NCI-H2081 (cell line): ENCODE data around the gene LRRN2.
A peak's percentile ranks its signal among the peaks of the same experiment; 100 is the strongest.
"Not testable (repeated sequence)": the region's sequence is repeated elsewhere in the genome, so short reads cannot be mapped to it uniquely, and the experiment has no call there.

Experiments used
- DNase-seq, 2 experiments: peaks; one replicate each; lab custom pipeline; 2025; lab: John Stamatoyannopoulos, UW

LRRN2 gene

DNA sequence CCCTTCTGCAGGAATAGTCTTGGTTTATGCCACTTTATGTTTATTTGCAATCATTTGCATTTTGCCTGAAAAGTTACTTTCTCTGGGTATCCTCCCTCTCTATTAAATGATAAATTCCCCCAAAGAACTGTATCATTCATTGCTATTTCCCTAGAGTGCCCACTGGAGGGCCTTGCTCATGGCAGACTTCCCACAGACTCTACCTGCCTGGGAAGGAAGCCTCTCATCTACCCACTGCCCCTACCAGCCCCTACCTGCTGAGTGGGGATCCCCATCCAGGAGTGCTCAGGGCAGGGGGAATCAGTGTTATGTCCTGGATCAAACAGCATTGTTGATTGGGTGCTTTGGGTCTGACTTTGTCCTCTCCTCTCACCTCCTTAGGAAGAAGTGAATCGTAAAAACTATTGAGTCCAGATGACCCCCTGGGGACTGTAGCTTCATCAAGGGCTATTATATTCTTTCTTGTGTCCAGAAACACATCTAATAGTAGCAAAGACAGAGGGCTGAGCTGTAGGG, 6.8 kb upstream of the LRRN2 start:
- no peak for DNase-seq

DNA sequence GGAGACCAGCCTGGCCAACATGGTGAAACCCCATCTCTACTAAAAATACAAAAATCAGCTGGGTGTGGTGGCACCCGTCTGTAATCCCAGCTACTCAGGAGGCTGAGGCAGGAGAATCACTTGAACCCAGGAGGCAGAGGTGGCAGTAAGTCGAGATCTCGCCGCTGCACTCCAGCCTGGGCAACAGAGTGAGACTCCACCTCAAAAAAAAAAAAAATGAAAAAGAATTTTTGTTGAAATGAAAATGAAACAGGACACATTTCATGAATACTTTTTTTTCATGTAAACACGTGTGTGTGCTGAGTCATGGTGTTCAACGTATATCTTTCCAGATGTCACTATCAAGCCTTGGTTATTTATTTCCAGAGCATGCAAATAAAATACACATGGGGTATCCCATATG, 5.8 kb upstream of the LRRN2 start:
- DNase-seq: not testable (repeated sequence)

DNA sequence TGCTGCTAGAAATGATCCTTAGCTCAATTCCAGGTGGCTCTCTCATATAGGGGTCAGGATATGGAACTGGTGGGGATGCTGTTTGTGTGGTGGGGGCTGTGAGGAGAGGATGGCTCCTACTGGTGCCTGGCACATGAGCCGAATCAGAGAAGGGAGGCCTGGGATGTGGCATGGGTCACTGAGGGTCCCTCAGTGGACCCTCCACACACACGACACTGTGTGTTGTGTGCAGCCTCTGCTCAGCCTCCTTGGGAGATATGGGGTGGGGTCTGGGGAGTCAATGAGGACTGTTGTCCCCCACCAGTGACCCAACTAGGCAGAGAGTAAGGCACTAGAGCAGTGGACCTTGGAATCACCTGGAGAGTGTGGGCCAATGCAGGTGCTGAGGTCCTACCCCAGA, 3.2 kb upstream of the LRRN2 start:
- DNase-seq: no peak

DNA sequence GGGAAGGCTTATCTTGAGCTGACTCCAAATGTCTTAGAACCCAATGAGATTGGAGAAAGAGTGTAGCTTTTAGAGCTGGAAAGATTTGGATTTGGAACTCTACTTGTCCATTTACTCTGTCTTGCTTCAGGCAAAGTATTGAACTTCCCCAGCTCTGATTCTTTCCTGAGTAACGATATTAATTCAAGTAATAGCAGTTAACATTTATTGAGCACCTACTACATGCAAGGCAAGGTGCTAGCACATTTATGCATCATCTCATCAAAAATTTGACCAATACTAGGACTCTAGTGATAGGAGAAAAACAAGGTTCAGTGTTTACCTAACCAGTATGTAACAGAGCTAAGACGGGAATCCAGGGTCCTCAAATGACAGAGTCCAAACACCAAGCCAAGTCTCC, 2.5 kb upstream of the LRRN2 start:
- DNase-seq: no peak

DNA sequence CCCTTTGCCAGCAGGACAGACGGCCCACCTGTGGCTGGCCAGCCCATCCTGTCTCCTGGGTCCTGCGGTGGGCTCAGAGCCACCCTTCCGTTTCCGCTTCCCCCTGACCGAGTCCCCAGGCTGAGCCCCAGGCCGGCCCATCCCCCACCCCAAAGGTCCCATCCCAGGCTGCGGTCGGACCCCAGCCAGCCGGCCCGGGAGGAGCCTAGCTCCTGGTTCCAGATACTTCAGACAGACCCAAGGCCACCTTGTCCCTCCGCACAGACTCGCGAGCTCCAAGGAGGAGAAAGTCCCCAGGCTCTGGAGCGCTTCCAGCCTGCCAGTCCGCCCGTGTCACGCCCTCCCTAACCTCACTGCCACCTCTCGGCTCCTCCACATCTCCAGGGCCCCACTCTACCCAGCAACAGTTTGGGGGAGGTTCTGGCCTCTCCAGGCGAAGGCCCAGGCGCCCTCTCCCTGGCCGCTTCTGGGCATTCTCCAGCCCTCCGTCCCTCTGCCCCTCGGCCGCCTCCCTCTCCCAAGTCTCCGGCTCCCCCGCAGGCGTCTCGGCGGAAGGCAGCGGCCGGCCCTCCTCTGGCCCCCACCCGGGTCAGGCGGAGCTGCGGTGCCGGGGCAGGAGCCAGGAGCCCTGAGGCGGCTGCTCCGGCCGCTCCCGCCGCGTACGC, 835 bp downstream of the LRRN2 start:
- DNase-seq: peak in 1 of 2 experiments; percentile 21

DNA sequence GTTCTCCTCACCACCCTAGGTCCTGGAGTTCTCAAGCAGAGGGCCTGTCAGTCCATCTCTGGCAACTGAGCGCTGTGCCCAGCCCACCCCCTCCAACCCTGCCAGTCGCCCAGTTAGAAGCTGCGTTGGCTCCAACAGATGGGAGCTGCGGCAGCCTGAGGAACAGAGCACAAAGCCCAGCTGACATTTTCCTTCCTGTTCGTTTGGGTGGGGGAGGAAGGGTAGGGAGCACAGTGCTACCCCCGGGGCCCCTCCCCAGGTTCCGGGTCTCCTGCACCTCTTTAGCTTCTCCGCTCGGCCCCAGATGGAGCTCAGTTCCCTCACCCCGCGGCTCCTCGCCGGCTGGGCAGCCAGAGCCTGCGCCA, 1.4 kb downstream of the LRRN2 start:
- DNase-seq: no peak

DNA sequence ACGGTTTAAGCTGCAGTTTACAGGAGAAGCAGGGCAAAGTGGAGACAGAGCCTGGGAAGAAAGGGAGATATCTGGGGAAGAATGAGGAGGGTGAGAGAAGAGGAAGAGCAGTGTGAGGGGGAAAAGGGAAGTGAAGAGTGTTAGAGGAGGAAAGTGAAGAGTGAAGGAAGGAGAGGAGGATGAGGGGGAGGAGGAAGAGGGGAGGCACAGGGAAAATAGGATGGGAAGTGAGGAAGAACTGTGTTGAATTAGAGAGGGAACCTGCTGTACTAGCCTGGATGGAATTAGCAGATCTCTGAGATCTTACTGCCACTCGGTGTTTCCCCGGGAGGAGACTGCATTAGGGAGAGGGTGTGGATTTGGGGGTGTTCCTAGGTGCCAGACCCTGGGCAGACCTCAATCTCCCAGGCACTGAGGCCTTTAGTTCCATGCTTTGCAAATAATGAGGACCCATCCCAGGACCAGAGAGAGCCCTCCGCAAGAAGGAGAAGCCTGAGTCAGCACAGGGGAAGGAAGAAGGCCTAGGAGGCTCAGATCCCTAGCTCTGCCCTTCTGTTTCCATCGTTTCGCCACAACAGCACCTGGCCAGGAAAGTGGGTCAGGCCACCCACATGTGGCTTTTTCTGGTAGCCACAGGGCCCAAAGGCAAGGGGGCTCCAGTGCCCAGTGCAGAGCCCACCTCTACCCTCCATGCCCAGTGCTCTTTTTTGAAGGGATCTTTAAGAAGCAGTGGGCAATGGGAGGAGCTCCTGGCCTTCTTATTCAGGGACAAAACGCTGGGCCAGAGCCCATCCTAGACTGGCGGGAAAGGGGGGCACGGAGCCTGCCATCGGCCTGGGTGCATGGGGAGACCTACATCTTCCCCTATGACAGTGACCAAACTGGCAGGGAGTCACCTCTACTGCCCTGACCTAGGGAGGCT, 2.0 kb downstream of the LRRN2 start:
- DNase-seq: no peak

DNA sequence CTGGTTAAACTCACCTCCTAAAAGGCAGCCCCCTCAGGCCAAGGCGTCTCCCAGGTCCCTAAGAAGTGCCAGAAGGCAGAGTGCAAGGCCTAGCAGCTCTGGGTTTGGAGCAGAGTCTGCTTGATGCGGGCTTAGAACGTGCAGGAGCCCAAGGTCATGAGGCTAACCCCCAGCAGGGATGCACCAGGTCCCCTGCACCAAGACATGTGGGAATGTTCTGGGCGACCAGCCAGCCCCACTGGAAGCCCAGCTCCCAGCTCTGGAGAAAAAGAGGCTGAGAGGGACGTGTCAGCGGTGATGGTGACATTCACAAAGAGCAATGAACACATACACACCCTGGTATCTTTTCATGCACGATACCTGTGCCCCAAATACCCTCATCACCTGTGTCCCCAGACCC, 5.1 kb downstream of the LRRN2 start:
- DNase-seq: no peak

DNA sequence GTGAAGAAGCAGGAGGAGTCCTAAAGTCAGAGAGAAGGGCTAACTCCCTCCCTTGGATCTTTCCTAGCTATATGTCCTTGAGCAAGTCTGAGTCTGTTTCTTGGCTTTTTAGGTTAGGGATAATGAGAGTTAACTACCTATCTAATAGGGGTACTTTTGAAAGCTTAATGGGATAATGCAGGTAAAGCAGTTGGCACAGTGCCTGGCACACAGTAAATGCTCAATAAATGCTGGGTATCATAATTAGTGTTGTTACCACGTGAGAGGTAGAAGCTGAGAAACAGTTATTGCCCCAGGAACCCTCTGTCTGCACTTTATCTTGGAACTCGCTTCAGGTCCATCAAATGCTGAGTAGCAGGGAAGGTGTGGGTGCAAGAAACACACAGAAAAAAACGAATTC, 5.5 kb downstream of the LRRN2 start:
- DNase-seq: peak in 1 of 2 experiments; percentile 11

DNA sequence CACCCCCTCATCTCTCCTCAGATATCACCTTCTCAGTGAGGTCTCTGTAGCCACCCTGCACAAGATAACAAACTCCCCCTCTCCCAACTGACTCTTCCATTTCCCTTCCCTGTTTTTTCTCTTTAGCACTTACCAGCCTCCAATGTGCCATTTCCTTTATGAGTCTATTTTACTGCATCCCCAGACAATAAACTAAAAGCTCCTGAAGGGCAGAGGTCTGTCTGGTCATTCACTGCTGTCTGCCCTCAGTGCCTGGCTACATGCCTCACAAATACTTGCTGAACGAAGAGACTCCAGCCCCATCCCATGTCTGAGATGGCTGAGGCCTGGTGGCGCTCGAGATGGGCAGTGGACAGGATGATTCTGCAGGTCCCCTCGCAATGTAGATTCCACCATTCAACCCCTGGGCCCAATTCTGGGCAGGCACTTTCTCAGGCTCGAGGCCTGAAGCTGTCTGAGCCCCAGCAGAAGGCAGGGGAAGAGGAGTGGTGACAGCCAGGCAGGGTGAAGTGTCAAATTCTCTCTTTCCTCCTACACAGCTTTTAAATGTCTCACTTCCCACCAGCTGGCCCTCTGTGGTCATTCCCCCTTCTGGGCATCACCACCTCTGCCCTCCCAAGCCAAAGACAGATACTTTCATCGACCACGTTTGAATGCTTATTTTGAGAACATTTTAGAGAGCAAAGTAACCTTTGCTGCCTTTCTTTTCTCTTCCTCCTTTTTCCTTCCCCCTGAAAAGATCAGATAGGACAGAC, 6.6 kb downstream of the LRRN2 start:
- DNase-seq: no peak

DNA sequence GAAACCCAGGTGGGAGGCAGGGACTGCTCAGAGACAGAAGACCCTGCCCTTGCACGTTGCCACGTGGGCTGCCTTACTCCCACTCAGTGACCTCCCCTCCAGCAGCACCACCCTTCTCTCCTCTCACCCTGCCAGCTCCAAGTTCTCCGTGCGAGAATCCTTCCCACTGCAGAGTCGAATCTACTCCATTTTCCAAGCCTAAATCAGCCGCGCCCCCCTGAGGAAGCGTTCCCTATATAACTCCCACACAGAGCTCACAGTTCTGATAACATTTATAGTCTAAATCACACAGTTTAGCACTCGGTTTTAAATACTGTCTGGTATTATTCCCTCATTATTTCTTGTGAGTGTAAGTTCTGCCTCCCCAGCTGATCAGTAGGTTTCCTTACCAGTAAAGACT, 7.7 kb downstream of the LRRN2 start:
- DNase-seq: no peak

DNA sequence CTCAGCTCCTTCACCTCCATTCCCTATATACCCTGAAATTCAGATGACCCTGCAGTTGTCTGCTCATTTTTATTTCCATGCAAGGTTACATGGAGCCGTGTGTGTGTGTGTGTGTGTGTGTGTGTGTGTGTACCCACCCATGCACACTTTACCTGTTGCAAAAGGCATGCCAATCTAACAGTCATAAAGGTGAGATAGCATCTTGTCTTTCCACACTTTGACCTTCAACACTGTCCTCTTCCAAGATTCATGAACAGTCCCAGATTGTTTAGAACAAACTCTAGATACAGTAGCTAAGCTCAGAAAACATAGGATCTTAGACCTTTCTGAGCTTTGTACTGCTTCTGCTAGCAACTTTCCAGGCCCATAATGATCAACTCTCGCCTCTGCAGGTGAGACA, 9.5 kb downstream of the LRRN2 start:
- no peak for DNase-seq

DNA sequence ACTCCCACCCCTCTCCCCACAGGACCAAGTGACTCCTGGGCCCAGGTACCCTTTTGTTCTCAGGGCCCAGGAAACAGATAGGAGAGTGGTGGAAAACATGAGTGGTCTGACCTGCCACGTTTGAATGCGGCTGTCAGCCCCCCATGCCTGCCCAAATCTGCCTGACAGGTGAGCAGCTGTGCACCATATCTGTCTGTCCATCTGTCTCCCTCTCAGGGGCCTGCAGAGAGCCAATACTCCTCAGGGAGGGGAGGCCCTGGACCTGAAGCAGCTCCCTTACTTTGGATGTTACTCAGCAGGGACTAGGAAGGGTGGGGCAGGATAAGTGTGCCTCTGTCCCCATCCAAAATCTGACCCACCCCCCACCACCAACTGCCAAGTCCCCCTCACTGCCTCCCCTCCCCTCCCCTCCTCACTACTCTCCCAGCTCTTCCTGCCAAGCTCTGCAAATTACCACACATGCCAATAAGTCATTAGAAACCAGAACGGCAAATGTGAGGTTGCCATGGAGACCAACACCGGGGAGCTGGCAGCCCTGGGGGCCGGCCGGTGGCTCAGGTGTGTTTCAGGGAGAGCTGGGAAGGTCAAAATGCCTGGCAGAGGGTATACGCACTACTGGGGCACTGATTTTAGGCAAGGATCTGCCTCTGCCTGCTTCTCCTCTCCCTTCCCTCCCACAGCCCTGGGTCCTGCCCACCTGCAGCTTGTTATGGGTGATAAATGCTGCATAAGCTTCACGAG, 11.5 kb downstream of the LRRN2 start:
- peak; percentile 92 to 96 for DNase-seq

DNA sequence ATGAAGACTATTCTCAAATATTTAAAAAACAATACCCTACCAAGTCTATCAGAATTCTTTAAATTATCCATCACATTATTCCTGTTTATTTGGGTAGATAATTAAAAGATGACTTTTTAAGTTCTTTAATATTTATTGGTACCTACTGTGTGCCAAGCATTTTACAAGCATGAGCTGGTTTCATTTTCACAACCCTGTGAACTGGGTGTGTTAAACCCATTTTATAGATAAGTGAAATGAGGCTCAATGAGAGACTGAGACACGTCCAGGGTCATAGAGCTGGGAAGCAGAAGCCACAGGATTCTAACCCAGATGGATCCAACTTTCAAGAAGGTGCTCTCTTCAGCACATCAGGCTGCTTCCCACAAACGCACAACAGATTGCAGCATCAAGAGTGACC, 12.3 kb downstream of the LRRN2 start:
- no peak for DNase-seq

DNA sequence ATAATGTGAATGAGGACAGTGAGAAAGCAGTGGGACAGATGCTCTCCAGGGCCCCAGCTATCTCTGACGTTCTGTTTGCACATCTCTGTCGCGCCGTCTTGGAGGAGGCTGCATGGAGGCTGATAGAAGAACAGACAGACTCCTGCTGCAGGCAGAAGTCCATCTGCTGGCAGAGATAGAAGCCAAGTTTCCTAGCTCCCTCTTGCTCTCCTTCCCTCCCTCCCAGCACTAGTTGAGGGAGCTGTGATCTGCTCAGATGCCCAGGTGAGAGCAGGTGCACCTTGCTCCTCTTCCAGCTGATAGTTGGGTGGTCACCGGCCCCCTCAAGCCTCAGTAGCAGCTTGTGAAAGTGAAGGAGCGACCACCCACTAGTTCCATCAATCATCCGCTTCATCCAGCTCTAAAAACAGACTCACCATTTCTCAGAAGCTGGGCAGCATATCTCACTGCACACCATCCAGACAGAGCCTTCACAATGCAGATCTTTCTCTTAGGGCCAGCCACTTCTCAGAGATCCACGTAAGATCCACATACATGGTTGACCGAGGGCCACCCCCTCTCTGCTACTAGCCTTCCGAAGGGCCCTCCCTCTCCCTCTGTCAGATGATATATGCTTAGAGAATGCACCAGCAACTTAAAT, 12.9 kb downstream of the LRRN2 start:
- no peak for DNase-seq

DNA sequence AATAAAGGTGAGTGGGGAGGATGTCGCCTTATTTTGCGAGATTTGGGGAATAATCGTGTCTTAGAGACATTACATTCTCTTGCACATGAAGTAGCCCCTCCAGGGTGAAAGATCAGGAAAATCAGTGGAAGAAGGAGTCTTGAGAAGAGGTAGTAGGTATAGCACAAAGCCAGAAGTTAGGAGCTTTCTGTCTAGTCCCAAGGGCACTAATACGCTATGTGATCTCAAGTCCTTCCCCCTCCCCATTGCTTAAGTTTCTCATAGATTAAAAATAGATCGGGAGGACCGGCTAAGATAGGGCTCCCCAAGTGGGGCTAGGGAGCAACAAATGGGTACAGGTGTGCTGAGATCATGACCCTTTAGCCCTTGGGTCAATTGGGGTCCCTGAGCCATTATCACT, 13.5 kb downstream of the LRRN2 start:
- no peak for DNase-seq

DNA sequence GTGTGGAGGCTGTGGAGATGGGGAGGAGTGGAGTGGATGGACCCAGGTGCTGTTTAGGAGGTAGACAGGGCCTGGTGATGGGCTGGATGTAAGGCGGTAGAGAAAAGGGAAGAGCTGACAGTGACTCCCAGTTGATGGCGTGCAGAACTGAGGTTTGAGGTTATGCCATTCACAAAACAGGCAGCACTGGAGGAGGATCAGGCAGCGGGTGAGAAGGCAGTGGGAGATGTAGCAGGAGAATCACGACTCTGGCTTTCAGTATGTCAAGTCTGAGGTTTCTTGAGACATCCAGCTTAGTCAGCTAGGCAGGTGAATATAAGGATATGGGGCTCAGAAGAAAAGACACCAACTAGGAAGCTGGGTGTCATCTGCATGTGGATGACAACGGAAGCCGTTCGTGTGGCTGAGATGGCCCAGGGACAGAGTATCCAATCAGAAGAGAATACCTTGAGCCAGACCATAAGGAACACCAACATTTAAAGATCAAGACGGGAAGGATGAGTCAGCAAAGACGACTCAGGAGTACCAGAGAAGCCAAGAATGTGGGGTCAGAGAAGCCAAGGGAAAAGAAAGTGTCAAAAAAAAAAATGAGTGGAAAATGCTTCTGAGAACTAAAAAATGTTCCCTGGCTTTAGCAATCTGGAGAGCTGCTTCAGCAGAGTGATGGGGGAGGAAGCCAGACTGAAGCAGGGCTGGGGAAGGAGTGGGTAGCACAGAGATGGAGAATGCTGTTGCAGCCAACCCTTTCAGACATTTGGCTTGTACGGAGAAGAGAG, 15.2 kb downstream of the LRRN2 start:
- no peak for DNase-seq

DNA sequence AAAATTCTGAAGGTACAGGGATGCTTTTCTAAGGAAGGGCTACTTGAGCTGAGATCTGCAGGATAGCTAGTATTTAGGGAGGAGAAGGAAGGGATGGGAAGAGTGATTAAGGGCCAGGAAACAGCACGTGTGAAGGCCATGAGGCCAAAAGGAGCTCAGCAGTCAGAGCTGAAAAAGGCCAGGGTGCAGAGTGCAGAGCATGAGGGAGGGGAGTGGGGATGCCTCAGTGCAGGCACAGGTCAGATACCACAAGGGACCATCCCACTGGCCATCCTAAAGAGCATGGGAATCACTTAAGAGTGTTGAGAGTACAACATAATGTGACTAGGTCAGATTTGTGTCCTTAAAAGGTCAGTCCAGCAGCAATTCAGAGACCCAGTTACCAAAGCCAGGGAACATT, 16.0 kb downstream of the LRRN2 start:
- DNase-seq: no peak

DNA sequence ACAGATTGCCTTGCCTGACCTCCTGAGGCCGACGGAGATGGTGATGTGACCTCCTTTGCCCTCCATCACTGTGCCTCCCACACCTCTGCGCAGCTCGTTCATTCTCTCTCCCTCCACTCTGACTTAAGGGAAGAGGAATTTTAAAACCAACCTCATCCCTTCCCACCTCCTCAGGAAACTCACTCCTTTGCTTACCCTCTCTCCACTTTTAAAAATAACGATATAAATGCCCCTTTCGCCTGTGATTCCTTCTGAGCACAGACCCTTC, 21.2 kb downstream of the LRRN2 start:
- DNase-seq: no peak

DNA sequence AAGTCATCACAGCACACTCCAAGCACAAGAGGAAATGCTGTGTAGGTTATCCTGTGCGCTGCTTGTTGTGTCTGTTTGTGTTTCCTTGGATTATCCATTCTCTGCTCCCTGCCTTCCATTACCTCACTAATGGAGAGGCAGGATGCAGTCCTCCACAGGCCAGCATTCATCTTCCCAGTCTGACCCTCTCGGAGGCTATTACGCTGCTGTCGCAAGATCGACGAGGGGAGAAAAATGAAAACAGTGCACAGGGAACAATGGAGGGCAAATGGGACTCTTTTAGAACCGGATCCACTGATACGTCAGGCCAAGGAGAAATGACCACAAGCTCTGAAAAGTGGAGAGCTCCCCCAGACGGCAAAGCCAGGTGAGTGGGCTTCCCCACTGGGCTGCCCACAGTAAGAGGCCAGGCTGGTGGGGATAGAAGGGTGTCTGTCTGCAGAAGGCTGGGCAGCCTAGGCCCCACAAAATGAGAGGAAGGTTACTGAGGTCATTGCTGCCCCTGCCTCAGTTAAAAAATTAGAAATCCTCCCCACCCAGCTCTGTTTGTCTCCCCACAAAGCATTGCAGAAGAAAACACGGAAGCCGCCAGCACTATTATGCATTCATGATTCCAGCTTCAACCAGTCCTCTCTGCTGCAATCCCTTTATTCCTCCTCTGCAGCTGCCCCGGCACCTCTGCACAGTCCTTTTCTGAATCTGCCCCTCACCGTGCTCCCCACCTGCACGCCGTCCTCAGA, 21.7 kb downstream of the LRRN2 start:
- no peak for DNase-seq
